ENCODE results near the gene CHSY3.

The CHSY3 gene

DNA sequence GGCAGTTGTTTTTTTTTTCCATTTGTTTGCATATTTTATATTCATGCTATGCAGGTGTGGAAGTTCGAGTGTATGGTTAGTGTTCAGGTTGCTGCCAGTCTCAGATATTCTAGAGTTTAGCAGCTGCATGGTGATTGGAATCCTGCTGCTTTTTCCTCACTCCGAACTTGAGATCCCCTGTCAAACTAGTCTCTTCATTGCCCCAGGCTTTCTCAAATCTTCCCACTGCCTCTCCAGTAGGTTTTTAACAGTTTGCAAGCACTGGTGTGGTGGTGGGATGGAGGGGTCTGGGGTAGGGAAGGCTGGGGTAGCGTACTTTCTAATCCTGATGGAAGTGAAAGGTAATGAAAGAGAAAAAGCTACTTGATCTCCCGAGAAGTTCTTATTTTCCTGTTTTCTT, 112.9 kb downstream of the CHSY3 start:
- Histone ChIP-seq H3K4me3 (ENCODE audit: low read length) (no peak overlapping the region), H3K36me3 (ENCODE audit: insufficient read depth, low read length) (no peaks in the 10 kb centered on the region), H3K9me3 (ENCODE audit: low read length) (no peaks in the 10 kb centered on the region), H2AFZ (ENCODE audit: low read depth, low read length) (no peak overlapping the region), H3K4me1 (ENCODE audit: insufficient read depth, low read length) (peaks cover 3% of the 10 kb centered on the region), H3K27me3 (ENCODE audit: insufficient read depth, low read length) (no peaks in the 10 kb centered on the region)

DNA sequence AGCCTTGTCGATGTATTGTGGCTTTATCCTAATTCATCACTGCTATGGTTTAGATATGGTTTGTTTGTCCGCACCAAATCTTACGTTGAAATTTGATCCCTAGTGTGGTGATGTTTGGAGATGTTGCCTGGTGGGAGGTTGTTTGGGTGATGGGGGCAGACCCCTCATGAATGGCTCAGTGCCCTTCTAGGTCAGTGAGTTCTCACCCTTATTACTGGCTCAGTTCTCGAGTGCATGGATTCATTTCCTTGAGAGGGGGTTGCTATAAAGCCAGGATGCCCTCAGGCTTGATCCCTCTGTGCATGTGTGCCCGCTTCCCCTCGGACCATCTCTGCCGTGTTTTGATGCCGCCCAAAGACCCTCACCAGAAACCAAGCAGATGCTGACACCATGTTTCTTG, 114.4 kb downstream of the CHSY3 start:
- no peaks in the 10 kb centered on the region for H3K9me3 ChIP-seq (ENCODE audit: low read length)
- H2AFZ ChIP-seq (ENCODE audit: low read depth, low read length) = no peak overlapping the region
- peaks cover 3% of the 10 kb centered on the region for H3K4me1 ChIP-seq (ENCODE audit: insufficient read depth, low read length)
- H3K36me3 ChIP-seq (ENCODE audit: insufficient read depth, low read length) = no peaks in the 10 kb centered on the region
- no peaks in the 10 kb centered on the region for H3K27me3 ChIP-seq (ENCODE audit: insufficient read depth, low read length)
- no peak overlapping the region for H3K4me3 ChIP-seq (ENCODE audit: low read length)

DNA sequence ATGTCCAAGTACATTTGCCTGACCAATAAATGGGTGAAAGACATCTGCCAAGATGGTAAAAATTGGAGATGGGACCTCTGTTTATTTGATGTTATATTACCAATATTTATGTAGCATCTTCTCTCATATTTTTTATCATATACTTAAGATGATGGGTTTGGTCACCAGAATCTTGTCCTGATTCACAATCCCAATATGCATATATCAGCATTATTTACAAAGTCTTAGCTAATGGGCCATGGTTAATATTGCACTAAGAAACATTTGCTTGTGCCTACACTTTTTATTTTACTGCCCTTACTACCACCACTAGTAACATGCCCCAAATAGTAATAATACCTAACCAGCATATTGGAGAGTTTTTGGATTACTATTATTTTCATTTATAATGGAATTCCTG, 116.7 kb downstream of the CHSY3 start:
- no peak overlapping the region for H3K4me3 ChIP-seq (ENCODE audit: low read length)
- no peaks in the 10 kb centered on the region for H3K27me3 ChIP-seq (ENCODE audit: insufficient read depth, low read length)
- H3K36me3 ChIP-seq (ENCODE audit: insufficient read depth, low read length) = no peaks in the 10 kb centered on the region
- H2AFZ ChIP-seq (ENCODE audit: low read depth, low read length) = no peak overlapping the region
- no peaks in the 10 kb centered on the region for H3K9me3 ChIP-seq (ENCODE audit: low read length)
- peaks cover 3% of the 10 kb centered on the region for H3K4me1 ChIP-seq (ENCODE audit: insufficient read depth, low read length)

DNA sequence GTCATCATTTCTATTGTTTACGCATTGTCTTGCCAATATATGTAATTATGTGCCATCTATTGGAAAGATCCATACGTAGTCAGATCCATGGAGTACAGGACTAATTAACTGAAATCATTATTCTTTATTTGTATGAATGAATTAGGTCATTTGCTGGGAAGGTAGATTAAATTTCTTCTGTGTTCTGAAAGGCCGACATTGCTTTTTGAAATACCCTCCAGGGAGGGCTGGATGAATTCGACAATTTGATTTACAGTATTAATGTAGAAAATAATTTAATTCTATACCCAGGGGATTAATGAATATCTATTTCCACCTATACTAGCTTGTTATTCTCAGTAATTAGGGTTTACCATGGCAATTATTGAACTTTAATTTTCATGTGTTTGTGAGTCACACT, 117.6 kb downstream of the CHSY3 start:
- peaks cover 3% of the 10 kb centered on the region for H3K4me1 ChIP-seq (ENCODE audit: insufficient read depth, low read length)
- H3K4me3 ChIP-seq (ENCODE audit: low read length) = no peak overlapping the region
- H2AFZ ChIP-seq (ENCODE audit: low read depth, low read length) = no peak overlapping the region
- no peaks in the 10 kb centered on the region for H3K36me3 ChIP-seq (ENCODE audit: insufficient read depth, low read length)
- no peaks in the 10 kb centered on the region for H3K9me3 ChIP-seq (ENCODE audit: low read length)
- H3K27me3 ChIP-seq (ENCODE audit: insufficient read depth, low read length) = no peaks in the 10 kb centered on the region

DNA sequence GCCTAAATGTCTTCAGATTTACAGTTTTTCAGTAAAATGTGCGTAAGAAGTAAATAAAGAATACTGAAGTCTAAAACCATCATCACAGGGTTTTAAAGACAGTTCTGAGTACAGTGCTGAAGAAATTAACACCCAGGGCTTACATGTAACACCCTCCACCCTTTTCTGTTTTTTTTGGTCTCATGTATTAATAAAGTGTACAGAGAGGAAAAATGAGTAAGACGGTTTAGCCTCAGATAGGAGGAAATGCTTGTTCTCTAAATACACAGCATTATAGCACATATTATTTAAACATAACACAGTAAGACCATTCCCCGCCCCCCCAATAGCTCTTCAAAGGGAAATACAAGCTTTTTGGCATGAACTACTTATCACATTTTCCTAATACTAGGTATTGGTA, 119.3 kb downstream of the CHSY3 start:
- Histone ChIP-seq H3K4me1 (ENCODE audit: insufficient read depth, low read length) (peaks cover 2% of the 10 kb centered on the region), H3K27me3 (ENCODE audit: insufficient read depth, low read length) (no peaks in the 10 kb centered on the region), H3K4me3 (ENCODE audit: low read length) (no peak overlapping the region), H3K36me3 (ENCODE audit: insufficient read depth, low read length) (no peaks in the 10 kb centered on the region), H3K9me3 (ENCODE audit: low read length) (no peaks in the 10 kb centered on the region), H2AFZ (ENCODE audit: low read depth, low read length) (no peak overlapping the region)

DNA sequence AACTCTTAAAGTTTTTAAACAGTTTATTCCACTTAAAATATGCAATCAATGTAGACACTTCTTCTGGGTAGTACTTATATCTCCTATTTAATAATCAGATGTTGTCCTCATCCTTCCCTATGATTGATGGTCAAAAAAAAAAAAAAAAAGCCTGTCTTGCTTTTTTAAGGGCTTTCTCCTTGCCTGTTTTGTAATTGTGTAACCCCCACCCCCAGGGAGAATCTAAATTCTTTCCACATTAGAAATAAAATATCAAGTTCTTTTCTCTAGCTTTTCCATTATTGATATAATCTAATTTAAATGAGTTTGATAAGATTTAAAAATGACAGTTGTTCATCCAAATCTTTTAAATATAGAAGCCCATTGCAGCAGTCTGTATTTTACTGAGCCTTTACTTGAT, 119.7 kb downstream of the CHSY3 start:
- H3K36me3 ChIP-seq (ENCODE audit: insufficient read depth, low read length) = no peaks in the 10 kb centered on the region
- no peaks in the 10 kb centered on the region for H3K27me3 ChIP-seq (ENCODE audit: insufficient read depth, low read length)
- no peaks in the 10 kb centered on the region for H3K9me3 ChIP-seq (ENCODE audit: low read length)
- H3K4me3 ChIP-seq (ENCODE audit: low read length) = no peak overlapping the region
- H2AFZ ChIP-seq (ENCODE audit: low read depth, low read length) = no peak overlapping the region
- H3K4me1 ChIP-seq (ENCODE audit: insufficient read depth, low read length) = no peaks in the 10 kb centered on the region

DNA sequence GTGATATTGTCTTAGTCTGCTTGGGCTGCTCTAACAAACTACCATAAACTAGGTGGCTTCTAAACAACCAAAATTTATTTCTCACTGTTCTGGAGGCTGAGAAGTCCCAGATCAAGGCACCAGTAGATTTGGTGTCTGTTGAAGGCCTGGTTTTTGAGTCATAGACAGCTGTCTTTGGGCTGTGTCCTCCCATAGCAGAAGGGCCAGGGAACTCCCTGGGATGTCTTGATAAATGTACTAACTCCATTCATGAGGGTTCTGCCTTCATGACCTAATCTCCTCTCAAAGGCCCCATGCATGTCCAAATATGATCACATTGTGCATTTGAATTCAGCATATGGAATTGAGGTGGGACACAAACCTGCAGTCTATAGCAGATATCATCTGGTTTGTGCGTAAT, 121.2 kb downstream of the CHSY3 start:
- Histone ChIP-seq H3K36me3 (ENCODE audit: insufficient read depth, low read length) (no peaks in the 10 kb centered on the region), H3K4me1 (ENCODE audit: insufficient read depth, low read length) (no peaks in the 10 kb centered on the region), H3K9me3 (ENCODE audit: low read length) (no peaks in the 10 kb centered on the region), H3K27me3 (ENCODE audit: insufficient read depth, low read length) (no peaks in the 10 kb centered on the region), H2AFZ (ENCODE audit: low read depth, low read length) (no peak overlapping the region), H3K4me3 (ENCODE audit: low read length) (no peak overlapping the region)

DNA sequence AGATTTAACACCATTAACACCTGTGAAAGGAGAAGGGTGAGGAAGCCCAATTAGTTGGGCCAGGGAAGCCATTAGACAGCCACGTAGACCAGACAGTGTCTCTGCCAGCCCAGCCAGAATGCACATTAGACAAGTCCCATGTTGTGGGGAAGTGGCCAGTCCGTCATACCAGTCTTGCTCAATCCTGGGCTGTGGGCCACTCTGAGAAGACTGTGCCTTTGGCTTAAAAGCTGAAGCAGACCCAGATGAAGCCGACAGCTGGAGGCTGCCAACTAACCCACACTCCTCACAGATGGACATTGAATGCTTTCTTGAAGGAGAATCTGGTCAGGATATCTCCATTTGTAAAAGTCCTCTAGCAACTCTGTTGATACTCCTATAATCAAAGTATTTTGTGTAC, 128.5 kb downstream of the CHSY3 start:
- Histone ChIP-seq H3K36me3 (ENCODE audit: insufficient read depth, low read length) (no peaks in the 10 kb centered on the region), H3K4me3 (ENCODE audit: low read length) (no peak overlapping the region), H3K27me3 (ENCODE audit: insufficient read depth, low read length) (no peaks in the 10 kb centered on the region), H2AFZ (ENCODE audit: low read depth, low read length) (no peak overlapping the region), H3K4me1 (ENCODE audit: insufficient read depth, low read length) (no peaks in the 10 kb centered on the region), H3K9me3 (ENCODE audit: low read length) (no peaks in the 10 kb centered on the region)

DNA sequence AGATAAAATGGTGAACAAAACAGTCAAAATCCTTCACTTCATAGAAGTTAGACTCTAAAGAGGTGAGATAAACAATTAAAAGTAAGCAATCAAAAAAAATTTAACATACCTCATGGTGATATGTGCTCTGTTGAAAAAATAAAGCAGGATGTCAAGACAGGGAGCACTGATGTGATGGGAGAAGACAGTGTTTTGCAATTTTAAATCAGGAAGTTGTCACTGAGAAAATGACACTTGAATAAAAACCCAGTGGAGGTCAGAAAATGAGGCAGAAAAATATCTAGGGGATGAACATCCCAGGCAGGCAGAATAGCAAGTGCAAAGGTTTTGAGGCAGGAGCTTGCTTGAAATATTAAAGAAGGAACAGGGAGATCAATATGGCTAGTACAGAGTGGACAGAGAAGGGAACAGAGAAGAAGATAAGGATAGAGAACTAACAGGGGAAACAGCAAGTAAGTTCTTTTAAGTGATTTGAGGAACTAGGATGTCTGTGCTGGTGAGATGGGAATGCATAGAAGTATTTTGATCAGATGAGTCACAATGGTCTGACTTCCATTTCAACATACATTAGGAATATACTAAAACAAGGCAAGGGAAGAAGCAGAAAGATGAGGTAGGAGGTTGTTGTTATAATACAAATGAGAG, 130.4 kb downstream of the CHSY3 start:
- Histone ChIP-seq H3K4me1 (ENCODE audit: insufficient read depth, low read length) (no peaks in the 10 kb centered on the region), H2AFZ (ENCODE audit: low read depth, low read length) (no peak overlapping the region), H3K9me3 (ENCODE audit: low read length) (no peaks in the 10 kb centered on the region), H3K36me3 (ENCODE audit: insufficient read depth, low read length) (no peaks in the 10 kb centered on the region), H3K4me3 (ENCODE audit: low read length) (no peak overlapping the region), H3K27me3 (ENCODE audit: insufficient read depth, low read length) (no peaks in the 10 kb centered on the region)

DNA sequence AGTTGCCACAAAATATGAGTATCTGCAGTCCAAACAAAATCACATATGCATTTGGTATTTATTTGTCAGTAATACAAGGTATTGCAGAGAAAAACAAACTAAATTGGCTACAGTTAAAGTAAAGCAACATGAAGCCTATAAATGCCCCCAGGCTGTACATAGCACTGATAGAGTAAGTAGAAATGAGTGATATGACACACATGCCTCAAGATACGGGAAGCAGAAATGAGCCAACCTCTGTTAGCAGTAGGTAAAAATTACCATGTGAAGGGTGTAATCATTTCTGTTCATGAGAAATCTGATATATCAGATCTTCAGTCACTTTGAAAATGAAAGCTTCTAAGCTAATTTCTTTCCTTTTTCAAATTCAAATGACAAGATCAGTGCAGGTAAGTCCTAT, 131.1 kb downstream of the CHSY3 start:
- no peak overlapping the region for H3K4me3 ChIP-seq (ENCODE audit: low read length)
- no peaks in the 10 kb centered on the region for H3K9me3 ChIP-seq (ENCODE audit: low read length)

DNA sequence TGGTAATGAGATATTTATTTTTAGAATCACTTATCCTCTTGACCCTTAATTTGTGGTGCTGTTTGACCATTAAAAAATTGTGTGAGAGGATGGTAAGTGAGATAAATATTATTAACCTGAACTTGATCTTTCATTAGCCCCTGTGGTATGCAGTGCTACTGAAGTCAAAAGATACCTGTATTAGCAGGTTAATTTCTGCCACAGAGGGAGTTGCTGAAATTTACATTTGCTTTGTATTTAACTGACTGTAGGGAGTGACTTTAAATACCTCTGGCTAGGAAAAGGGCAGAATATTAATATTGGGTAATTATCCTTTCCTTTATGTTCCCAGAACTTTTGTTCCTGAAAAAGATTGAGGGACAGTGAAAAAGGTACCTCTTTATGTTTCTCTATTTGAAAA, 133.6 kb downstream of the CHSY3 start:
- Histone ChIP-seq H3K4me1 (ENCODE audit: insufficient read depth, low read length) (no peaks in the 10 kb centered on the region), H3K36me3 (ENCODE audit: insufficient read depth, low read length) (no peaks in the 10 kb centered on the region), H3K9me3 (ENCODE audit: low read length) (no peaks in the 10 kb centered on the region), H2AFZ (ENCODE audit: low read depth, low read length) (no peak overlapping the region), H3K27me3 (ENCODE audit: insufficient read depth, low read length) (no peaks in the 10 kb centered on the region), H3K4me3 (ENCODE audit: low read length) (no peak overlapping the region)

More for the DNA sequence above, 131.1 kb downstream of the CHSY3 start:
- no peaks in the 10 kb centered on the region for H3K27me3 ChIP-seq (ENCODE audit: insufficient read depth, low read length)
- no peaks in the 10 kb centered on the region for H3K36me3 ChIP-seq (ENCODE audit: insufficient read depth, low read length)
- no peaks in the 10 kb centered on the region for H3K4me1 ChIP-seq (ENCODE audit: insufficient read depth, low read length)
- H2AFZ ChIP-seq (ENCODE audit: low read depth, low read length) = no peak overlapping the region

DNA sequence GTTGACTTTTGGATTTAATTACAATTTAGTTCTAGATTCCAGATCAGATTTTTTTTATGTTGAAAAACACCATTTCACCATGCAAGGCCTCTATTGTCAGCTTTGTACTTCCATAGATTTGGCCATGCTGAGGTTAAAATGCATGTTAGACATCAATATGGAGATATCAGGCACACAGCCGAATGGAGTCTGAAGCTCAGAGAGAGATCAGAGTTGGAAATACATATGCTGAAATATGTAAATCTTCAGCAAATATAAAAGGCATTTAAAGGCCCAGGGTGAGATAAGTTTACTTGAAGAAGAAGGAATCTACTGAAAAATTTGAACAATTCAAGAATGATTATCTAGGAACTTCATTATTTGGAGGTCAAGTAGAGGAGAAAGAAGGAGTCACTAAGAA, 139.6 kb downstream of the CHSY3 start:
- Histone ChIP-seq H3K27me3 (ENCODE audit: insufficient read depth, low read length) (no peaks in the 10 kb centered on the region), H2AFZ (ENCODE audit: low read depth, low read length) (no peak overlapping the region), H3K4me1 (ENCODE audit: insufficient read depth, low read length) (no peaks in the 10 kb centered on the region), H3K36me3 (ENCODE audit: insufficient read depth, low read length) (no peaks in the 10 kb centered on the region), H3K9me3 (ENCODE audit: low read length) (no peaks in the 10 kb centered on the region), H3K4me3 (ENCODE audit: low read length) (no peak overlapping the region)

DNA sequence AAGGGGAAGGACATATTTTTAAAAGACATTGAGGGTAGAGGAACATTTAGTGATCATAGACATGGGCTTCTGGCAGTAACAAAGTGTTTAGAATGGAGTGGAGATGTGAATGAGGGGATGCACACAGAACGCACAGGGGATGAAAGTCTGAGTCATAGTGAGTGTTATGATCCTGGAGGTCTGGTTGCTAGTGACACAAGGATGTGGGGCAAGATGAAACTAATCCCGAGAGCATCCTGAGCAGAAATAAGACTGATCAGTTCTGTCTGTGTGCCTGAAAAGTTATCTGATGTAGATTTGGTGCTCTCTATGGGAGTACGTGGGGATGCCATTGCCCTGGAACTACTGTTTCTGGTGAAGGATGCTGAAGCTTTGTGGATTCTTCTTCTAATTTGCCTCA, 141.1 kb downstream of the CHSY3 start:
- H2AFZ ChIP-seq (ENCODE audit: low read depth, low read length) = no peak overlapping the region
- no peaks in the 10 kb centered on the region for H3K9me3 ChIP-seq (ENCODE audit: low read length)
- no peaks in the 10 kb centered on the region for H3K36me3 ChIP-seq (ENCODE audit: insufficient read depth, low read length)
- no peaks in the 10 kb centered on the region for H3K4me1 ChIP-seq (ENCODE audit: insufficient read depth, low read length)
- no peaks in the 10 kb centered on the region for H3K27me3 ChIP-seq (ENCODE audit: insufficient read depth, low read length)
- no peak overlapping the region for H3K4me3 ChIP-seq (ENCODE audit: low read length)

DNA sequence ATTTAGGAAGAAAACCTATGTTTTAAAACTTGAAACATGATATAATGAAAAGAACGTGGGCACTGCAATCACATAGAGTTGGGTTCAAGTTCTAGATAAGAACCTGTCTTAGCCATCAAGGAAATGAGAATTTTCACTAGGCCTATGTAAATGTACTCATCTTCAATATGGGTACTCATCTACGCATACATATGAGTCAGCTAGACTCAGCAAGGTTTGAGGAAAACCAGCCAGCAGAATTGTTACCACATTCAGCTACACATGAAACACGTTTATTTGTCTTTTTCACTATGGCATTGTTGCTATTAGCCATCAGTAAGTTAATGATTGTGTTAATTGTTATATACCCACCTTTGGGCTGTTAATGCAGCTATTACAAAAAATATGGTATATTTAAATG, 146.3 kb downstream of the CHSY3 start:
- H2AFZ ChIP-seq (ENCODE audit: low read depth, low read length) = no peak overlapping the region
- no peaks in the 10 kb centered on the region for H3K36me3 ChIP-seq (ENCODE audit: insufficient read depth, low read length)
- H3K9me3 ChIP-seq (ENCODE audit: low read length) = no peaks in the 10 kb centered on the region
- no peak overlapping the region for H3K4me3 ChIP-seq (ENCODE audit: low read length)
- no peaks in the 10 kb centered on the region for H3K27me3 ChIP-seq (ENCODE audit: insufficient read depth, low read length)
- H3K4me1 ChIP-seq (ENCODE audit: insufficient read depth, low read length) = no peaks in the 10 kb centered on the region
